Right forelimb (tissue), 1 donor: Measurements from ENCODE around the gene KRTAP5-2.
"Not testable (repeated sequence)": the region's sequence is repeated elsewhere in the genome, so short reads cannot be mapped to it uniquely, and the experiment has no call there.

ENCODE experiments used
- DNase-seq: peaks from one replicate; pipeline ENCODE4 v3.0.0-alpha.2; 2018

Gene KRTAP5-2

DNA sequence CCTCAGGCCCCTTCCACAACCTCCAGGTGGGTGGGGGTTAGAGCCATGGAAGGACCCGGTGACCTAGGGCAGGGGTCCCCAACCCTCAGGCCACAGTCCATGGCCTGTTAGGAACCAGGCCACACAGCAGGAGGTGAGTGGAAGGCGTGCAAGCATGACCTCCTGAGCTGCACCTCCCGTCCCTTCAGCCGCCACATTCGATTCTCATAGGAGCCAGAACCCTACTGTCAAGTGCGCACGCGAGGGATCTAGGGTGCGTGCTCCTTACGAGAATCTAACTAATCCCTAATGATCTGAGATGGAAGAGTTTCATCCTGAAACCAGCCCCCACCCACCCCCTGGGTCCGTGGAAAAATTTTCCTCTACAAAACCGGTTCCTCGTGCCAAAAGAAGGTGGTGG, 27.4 kb upstream of the KRTAP5-2 start:
- no peak for DNase-seq

DNA sequence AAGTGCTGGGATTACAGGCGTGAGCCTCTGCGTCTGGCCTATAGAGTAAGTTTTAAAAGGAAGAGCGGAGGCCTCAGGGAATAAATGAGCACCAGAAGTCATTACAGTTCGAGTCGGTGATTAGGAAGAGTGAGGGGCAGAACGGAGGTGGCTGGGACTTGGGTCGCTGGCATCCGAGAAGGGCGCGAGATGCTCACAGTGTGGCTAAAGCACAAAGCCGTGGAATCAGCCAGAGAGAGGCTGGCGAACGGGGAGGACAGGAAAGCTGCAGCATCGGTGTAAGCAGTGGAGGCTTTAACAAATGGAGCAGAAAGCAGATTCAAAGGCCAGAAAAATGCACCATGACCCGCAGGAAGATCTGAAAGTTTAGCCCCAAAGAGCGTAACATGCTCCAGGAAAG, 26.5 kb upstream of the KRTAP5-2 start:
- no peak for DNase-seq

DNA sequence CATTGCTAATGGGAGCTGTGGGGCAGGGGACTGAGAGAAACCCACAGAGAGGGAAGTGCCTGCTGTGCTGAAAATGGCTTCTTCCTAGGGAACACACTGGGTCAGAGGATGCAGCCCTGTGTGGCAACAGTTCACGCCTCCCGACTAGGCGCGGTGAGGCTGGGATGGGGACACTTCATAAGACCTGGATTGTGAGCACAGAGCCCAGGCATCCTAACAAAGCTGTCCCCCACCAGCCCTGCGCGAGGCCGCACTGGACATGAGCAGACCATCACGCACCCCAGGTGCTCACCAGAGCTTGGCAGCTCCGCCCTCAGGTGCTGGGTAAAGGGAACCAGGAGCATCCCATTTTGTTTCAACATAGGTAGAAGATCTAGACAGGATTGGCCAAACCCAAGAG, 25.6 kb upstream of the KRTAP5-2 start:
- no peak for DNase-seq

DNA sequence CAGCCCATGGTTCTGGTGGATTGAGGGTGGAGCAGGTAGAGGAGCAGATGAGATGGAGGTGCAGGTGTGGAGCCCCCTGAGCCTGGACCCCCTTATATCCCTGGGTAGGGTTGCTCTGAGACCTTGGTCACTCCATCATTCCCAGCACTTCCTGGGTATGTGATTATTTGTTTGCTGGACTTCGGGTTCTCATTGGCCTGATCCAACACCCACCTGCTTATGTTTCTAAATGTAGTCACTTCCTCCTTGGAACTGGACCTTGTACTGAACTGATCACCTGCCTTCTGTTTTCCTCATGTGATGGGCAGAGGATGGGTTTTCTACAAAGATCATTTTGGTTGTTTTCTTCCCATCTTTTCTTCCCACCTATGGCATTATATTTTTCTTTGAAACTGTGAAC, 24.0 kb upstream of the KRTAP5-2 start, which contains the start of gene KRTAP5-4:
TSS of gene KRTAP5-4 (minus strand) at position 53 of the 400 bp plus-strand sequence. CDS start at position 8, 45 bp downstream.
- no peak for DNase-seq

DNA sequence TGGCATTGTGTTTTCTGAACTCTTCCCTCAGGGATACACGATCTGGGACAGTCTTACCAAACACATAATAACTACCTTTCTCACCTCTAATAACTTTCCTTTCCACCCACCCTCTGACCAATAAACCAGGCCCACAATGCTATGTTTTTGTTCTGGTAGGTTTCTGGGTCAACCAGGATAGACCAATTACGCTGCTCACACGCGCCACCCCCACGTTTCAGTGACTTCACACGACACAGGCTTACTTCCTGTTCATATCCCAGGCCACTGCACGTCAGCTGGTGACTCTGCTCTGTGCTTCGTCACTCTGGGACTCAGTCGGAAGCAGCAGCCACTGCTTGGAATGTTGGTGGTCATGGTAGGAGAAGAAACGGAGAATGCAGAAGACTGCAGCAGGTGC, 21.4 kb upstream of the KRTAP5-2 start:
- no peak for DNase-seq

DNA sequence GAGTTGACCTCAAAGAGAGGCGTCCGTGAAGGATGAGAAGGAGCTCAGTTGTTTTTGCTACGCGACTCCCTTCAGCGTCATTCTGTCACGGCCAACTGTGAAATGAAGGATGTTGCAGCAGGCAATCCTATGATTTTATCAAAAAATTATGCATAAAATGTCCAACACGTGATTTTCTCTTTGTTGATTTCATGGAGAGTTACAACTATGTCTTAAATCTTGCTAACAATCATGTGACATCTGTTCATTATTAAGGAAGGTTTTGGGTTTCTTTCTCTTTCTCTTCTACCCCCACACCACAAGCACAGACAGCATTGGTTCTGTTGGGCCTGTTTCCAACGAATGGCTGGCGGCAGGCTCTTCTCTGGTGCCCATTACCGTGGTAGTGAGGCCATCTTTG, 20.1 kb upstream of the KRTAP5-2 start:
- DNase-seq, result no peak

DNA sequence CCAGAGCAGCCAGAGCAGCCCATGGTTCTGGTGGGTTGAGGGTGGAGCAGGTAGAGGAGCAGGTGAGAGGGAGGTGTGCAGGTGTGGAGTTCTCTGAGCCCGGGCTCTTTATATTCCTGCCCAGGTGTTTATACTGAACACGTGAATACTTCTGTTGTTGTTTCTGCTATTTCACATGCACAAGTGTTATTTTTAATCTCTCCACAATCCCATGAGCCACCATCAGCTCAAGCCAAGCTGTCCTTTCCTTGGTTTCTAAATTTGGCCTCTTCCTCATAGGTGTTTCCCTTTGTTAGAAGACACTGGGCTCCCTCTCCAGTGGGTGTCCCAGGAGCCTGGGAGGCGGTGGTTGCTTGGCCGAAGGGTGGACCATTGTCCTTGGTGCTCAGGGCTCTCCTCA, 10.3 kb upstream of the KRTAP5-2 start, which contains the start of gene KRTAP5-3:
TSS of gene KRTAP5-3 (minus strand) at position 101 of the 400 bp plus-strand sequence. CDS start at position 23, 78 bp downstream.
- no peak for DNase-seq

DNA sequence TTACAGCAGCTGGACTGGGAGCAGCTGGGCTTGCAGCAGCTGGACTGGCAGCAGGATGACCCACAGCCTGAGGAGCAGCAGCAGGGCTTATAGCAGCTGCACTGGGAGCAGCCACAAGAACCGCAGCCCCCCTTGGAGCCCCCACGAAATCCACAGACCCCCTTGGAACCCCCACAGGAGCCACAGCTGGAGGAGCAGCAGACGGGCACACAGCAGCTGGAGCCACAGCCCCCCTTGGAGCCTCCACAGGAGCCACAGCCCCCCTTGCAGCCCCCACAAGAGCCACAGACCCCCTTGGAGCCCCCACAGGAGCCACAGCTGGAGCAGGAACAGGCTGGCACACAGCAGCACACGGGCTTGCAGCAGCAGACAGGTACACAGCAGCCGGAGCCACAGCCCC, 9.8 kb upstream of the KRTAP5-2 start:
- DNase-seq, result not testable (repeated sequence)

DNA sequence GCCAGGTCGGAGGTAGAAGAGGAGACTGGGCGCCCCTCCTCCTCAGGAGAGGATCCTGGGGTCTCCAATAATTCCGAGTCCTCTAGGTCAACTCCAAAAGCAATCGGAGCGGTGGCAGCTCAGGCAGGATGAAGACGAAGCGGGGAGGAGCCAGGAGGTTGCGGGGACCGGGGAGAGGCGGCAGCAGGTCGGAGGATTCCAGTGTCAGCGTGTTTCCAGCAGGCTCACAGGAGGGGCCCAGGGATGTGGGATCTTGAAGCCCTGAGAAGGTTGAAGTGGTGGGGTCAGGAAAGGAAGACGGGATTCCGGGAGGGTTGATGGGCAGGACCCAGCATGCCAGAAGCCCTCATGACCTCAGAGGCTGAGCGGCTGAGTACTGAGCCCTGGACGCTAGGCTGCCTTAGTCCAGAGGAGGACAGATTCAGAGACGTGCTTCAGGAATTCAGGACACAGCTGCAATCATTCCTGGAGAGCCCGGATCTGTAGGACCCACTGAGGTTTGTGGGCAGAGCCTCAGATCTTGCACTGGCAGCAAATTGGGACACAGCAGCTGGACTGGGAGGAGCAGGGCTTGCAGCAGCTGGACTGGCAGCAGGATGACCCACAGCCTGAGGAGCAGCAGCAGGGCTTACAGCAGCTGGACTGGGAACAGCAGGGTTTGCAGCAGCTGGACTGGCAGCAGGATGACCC, 9.2 kb upstream of the KRTAP5-2 start:
- not testable (repeated sequence) for DNase-seq

DNA sequence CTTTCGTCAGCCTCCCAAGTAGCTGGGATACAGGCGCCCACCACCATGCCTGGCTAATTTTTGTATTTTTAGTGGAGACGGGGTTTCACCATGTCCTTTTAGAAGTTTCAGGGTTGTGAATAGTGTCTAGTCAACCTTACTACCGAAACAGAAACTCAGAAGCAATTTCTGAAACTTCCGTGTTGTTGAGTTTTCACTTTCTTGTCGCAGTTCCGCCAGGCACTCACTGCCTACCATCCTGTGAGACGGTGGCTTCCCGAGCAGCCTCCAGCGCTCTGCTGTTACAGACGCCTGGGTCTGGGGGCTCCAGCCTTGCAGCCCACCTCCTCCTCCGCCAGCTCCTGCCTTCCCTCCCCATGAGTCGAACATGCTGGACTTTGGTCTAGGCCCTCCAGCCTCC, 7.8 kb upstream of the KRTAP5-2 start:
- DNase-seq, result not testable (repeated sequence)

DNA sequence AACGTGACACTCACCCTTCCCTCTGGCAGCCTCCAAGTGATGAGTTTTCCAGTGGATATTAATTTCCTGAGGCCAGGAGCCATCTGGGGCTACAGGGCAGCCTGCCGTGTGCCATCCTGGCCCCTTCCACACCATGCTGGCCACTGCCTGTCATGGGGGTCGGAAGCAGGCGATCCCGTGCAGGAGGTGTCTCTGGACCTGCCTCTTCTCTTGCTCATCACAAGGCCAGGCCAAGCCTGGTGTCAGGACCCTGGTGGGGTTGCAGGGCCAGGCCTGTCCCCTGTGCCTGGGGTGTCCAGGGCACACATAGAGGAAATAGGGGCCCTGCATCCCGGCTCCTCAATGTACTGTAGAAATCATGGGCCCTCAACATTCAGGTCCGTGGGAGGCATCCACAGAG, 6.6 kb upstream of the KRTAP5-2 start:
- no peak for DNase-seq

DNA sequence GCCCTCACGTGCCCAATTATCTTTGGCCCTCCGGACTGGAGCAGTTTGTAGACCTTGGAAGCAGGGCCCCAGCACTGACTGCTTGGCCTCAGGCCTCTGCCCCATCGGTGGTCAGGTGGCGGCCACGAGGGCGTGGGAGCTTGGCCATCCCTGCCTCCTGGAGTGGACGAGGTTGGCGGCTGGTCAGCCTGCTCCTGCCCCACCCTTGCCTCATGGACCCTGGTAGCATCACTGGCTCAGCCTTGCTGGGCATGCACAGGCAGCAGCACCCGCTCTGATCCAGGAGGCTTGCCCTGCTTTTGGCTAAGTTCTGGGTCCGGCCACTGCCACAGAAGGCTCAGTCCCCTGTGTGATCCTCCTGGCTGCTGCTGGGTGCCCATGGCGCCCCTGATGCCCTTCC, 6.1 kb upstream of the KRTAP5-2 start:
- no peak for DNase-seq

DNA sequence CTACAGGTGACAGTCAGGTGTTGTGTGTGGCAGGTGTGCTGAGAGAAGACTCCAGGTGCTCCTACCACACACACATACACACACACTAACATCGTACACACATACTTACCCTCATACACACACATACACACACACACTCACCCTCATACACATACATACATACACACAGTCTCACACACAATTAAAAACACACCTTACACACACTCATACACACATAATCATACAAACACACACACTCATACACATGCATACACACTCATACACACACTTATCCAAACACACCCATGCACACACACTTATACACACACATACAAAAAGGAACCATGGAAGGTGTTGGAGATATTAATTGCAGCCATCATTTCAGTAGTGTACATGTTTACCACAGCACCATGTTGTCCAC, 5.5 kb upstream of the KRTAP5-2 start:
- no peak for DNase-seq

DNA sequence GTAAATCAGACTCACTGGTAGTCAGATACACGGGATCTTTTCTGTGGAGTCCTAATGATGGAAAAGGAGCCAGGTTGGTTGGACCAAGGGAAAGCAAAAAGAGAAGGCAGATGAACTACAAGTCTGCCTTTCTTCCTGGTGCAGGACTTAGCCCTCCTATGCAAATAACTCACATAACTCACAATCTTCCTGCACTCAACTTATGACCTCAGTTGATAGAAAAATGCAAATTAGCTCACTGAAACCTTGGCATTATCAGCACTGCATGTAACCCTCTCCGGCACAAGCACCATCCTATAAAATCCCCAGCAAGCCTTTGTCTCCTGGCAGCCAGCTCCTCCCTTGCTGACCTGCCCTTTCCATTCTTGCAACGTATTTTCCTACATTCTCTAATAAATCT, 3.6 kb upstream of the KRTAP5-2 start:
- not testable (repeated sequence) for DNase-seq

DNA sequence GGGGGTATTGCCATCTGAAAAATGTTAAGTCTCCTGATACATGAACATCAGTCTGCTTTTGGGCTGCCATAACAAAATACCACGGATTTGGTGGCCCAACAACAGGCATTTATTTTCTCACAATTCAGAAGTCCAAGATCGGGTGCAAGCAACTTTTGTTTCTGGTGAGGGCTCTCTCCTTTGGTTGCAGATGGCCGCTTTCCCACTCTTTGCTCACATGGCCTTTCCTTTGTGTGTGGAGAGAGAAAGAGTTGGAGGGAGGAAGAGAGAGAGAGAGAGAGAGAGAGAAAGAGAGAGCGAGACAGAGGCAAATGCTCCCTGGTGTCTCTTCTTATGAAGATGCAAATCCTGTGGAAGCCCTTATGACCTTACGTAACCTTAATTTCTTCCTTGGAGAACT, 2.5 kb upstream of the KRTAP5-2 start:
- DNase-seq, result no peak

DNA sequence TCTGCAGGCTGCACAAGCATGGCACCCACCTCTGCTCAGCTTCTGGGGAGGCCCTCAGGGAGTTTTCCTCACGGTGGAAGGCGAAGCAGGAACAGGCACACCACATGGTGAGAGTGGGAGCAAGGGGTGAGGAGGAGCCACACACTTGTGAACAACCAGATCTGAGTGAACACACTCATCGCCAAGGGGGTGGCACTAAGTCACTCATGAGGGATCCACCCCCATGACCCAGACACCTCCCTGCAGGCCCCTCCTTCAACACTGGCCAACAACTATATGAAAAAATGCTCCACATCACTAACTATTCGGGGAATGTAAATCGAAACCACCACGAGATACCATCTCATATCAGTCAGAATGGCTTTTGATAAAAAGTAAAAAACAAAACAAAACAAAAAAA, 722 bp upstream of the KRTAP5-2 start:
- no peak for DNase-seq

DNA sequence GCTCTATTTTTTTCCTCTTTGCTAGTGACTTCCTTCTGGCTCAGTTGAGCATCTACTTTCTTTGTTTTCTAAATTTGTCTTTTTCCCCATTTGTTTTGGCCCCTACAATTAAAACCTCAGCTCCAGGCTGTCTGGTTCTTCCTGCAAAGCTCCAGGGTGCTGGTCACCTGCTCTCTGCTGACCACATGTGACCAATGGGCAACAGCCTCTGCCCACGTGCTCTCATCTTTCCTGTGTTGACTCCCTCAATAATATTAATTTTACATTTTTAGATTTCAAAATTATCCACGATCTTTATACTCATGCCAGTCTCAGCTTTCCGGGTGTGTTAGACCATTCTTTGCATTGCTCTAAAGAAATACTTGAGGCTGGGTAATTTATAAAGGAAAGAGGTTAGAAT, 312 bp upstream of the KRTAP5-2 start:
- DNase-seq, result not testable (repeated sequence)

DNA sequence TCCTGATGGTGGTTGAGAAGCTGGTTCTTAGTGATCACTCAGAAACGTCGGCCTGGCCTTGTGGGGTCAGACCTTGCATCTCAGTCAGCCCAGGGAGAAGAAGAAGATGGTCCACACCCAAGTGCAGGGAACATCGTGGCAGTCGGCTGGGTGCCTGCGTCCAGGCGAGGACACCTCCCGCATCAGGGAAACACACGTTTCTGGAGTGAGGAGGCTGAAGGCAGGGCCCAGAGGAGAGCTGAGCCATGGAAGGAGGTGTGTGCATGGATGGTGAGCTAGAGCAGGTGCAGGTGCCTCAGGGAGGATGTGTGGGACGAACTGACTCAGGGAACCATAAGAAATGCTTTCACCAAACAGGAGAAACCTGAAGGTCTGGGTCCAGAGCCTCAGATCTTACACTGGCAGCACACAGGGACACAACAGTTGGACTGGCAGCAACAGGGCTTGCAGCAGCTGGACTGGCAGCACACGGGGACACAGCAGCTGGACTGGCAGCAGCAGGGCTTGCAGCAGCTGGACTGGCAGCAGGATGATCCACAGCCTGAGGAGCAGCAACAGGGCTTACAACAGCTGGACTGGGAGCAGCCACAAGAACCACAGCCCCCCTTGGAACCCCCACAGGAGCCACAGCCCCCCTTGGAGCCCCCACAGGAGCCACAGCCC, 632 bp downstream of the KRTAP5-2 start:
- peak; percentile 53 for DNase-seq

DNA sequence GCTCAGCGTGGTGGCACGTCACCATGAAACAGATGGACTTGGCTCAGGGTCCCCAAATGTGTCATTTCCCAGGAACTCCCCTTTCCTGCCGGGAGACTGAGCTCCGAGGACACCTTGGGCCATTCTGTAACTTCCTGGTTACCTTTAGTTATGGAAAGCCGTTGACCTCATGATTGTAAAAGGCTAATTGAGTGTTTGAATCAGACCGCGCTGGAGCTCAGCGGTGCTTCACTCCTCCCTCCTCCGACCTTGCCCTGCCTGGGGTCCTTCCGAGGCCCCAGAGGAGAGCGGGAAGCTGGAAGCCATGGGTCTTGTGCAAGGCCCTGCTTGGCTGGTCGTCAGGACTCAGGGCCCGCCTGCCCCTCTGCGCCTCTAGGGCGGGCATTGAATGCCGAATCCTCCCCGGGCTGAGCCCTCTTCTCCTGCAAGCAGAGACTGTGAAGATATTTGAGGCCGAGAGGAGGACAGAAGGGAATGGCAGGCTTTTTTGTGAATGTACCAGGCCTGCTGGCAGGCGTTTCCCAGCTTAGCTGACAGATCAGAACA, 1.4 kb downstream of the KRTAP5-2 start:
- not testable (repeated sequence) for DNase-seq

DNA sequence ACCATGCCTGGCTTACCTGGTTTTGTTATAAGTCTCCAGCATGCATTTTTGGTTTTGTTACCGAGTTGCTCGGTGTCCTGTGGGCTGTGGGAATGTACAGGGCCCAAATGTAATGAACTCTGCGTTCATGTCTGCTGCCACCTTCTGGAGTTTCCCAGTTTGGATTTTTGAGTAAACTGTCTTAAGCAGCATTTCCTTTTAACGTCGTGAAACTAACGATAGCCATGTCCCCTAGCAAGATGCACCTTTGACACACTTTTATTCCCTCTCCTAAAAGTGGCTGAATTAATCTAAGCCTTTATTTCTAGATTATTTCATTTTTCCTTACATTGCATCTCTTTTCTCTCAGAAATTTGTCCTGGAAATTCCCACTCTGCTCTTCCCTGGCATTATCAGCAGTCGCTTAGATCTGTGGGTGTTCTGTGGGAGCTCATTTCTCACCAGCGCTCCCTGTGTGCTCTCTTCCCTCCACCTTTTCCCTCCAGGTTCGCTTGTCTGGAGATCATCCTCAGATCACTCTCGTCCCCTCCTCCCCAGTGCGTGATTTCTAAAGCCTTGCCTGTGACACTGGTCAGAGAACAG, 2.0 kb downstream of the KRTAP5-2 start:
- not testable (repeated sequence) for DNase-seq

DNA sequence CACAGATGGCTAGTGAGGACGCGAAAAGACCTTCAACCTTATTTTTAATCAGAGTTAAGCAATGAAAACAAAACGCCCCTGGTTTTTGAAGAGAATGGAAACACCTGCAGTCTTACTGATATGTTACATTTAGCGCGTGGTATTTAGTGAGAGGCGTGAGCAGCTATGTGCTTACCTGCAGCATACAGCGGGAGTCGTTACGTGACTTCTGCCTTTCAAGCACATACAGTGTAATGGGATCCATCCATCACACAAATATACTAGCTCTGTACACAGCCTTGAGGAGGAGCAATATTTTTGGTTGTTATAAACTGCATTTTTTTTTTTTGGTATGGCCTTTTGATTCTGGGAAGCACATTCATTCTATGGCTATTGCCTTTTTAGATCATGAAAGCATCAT, 5.5 kb downstream of the KRTAP5-2 start:
- DNase-seq, result no peak

DNA sequence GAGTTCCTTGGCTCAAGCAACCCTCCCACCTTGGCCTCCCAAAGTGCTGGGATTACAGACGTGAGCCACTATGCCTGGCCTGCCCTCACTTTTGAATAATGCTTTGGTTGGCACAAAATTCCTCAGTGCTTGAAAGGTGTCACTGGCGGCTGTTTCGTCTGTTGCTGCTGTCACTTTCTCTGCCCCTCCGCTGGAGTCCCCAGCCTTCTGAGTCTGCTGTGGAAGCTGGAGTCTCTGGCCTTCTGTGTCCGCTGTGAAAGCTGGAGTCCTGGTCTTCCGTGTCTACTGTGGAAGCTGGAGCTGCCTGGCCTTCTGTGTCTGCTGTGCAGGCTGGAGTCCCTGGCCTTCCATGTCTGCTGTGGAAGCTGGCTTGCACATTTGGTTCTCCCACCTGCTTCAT, 8.1 kb downstream of the KRTAP5-2 start:
- DNase-seq, result no peak

DNA sequence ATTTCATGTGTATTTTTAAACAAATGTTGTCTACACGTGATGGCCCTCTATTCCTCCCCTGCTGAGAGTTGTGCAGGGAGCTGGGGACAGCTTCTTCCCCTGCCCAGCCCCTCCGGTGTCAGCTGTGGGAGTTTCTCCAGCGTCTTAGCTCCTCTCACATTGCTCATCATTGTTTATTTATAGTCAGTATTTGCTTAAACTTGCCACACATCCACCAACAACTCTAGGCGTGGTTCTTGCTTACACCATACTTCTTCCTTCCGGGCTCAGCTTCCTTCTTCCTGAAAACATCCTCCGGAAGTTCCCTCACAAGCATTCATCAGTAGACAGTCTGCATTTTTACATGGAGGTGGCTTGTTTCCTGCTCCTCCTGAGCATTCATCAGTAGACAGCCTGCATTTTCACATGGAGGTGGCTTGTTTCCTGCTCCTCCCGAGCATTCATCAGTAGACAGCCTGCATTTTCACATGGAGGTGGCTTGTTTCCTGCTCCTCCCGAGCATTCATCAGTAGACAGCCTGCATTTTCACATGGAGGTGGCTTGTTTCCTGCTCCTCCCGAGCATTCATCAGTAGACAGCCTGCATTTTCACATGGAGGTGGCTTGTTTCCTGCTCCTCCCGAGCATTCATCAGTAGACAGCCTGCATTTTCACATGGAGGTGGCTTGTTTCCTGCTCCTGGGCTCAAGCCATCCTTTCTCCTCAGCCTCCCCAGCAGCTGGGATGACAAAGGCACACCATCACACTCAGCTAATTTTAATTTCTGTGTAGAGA, 8.7 kb downstream of the KRTAP5-2 start:
- DNase-seq, result not testable (repeated sequence)
